ENCODE measurements around the gene NABP1. TPM values are rescaled to one million over a fixed set of nuclear protein-coding genes. Genes with fewer than 3 reads are reported as not detected.

The NABP1 gene
- total RNA-seq, 1 donor from 2014 or later = 11.3 TPM

DNA sequence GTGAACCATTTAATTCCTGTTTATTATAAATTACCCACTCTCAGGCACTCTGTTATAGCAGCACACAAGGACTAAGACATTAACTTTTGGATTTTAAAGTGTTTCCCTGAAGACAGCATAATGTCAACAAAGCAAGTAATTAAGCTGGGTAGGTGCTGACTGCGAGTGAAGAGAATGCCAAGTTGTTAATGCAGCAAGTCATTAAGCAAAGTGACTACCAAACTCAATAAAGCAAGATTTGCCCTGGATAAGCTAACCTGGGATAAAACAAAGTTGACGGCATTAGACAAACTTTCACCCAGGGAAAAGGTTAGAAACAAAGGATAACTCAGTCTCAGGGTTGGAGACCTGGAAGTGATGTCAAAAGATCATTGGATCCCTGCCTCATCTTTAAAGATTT is 28.4 kb upstream of the NABP1 start:
- no peak for DNase-seq (ENCODE audit: low read depth in 2 of 2)

- DNase-seq (ENCODE audit: low read depth in 2 of 2) = peak in 1 of 2 donors; percentile 56
Measured at GRCh38 chr2:191650896-191651773, 26.8 kb upstream of the NABP1 start.

- DNase-seq (ENCODE audit: low read depth in 2 of 2) = no peak
Measured at GRCh38 chr2:191653667-191654391, 24.1 kb upstream of the NABP1 start.

DNA sequence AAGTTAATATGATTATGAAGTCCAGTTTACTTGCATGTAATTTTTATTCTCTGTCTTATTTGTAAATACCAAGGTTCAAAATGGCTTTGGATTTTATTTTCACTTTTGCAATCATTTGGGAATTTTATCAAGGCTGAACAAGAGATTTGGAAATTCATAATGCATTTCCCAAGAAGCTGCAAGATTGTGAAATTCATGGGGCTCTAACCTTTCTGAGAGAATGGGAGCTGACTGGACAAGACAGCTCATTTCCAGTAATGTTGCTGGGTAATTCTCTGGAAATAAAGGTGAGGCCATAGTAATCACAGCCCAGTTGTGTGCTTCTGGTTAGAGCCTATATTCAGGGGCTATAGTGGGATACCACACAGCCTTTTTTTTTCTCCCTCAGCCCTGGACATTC is 21.5 kb upstream of the NABP1 start:
- no peak for DNase-seq (ENCODE audit: low read depth in 2 of 2)

GRCh38 chr2:191656792-191657191 is 21.1 kb upstream of the NABP1 start:
- DNase-seq (ENCODE audit: low read depth in 2 of 2) = no peak

DNA sequence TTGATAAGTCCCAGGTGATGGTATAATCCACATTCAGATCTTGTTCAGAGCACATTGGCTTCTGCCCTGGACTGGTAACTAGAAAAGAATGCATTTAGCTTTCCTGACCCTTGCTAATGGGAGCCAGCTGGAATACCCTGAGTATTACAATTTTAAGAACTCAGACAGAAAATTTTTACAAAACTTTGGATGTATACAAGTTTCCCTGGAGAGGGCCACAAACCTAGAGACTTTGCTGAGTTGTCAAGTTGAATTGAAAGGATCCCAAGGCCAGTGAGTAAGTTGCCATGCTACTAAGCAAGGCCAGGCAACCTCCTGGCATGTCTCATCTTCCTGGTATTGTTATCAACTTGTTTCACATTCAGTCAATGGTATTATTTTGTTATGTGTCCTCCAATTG is 20.0 kb upstream of the NABP1 start:
- peak; percentile 52 to 94 for DNase-seq (ENCODE audit: low read depth in 2 of 2)

- DNase-seq (ENCODE audit: low read depth in 2 of 2) = no peak
Measured at GRCh38 chr2:191659198-191659597, 18.7 kb upstream of the NABP1 start.

- no peak for DNase-seq (ENCODE audit: low read depth in 2 of 2)
Measured at GRCh38 chr2:191660575-191660974, 17.4 kb upstream of the NABP1 start.

GRCh38 chr2:191661097-191661924 is 16.6 kb upstream of the NABP1 start:
- DNase-seq (ENCODE audit: low read depth in 2 of 2) = no peak

DNA sequence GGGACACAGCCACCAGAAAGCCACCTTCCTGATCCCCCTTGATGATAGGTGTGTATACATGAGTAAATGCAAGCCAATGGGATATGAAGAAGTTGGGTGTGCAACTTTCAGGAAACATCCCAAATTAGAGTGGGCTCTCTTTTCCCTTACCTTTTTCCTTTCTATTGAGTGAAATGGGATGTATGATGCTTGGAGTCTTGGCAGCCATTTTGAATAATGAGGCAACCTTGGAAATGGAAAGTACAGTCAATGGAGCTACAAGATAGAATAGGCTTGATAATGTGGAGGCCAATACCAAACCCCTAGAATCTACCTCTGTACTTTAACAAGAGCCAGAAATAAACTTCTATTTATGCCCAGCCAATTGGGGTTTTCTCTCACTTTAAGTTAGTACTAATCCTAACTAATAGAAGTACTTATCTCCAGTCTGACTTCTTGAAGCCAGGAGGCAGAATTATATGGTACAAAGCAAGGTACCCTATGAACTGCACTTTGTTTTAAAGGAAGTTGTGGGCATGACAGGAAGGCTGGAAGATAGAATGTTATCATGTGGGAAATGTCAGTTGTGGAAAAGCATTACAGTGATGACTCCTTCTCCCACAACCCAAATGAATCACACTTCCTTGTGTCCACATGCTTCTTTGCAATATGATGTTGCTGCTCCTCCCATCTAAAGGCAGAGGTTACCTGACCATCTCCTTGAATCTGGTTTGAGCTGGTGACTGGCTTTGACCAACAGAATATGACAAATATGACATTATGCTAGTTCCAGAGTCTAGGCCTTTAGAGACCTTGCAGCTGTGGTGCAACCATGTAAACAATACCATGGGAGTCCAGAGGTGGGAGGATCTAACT is 12.9 kb upstream of the NABP1 start:
- peak in 1 of 2 donors; percentile 81 for DNase-seq (ENCODE audit: low read depth in 2 of 2)

- no peak for DNase-seq (ENCODE audit: low read depth in 2 of 2)
Measured at GRCh38 chr2:191666226-191666625, 11.7 kb upstream of the NABP1 start.

DNA sequence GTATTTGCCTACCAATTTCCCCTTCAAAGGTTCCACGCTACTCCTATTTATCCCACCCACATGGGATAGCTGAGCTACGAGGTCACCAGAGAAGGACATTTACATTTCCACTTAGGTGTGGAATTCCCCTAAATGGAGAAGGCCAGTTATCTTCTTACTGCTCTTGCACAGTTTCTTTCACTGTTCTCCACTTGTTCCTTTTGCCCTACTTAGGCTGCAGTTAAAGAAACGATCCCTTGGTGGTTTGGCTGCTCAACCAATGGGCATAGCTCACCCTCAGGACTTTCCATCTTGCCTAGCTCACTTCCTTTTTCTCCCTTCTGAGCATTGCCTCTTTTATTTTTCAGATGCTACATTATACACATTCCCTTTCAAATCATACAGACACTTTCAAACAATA is 11.2 kb upstream of the NABP1 start:
- no peak for DNase-seq (ENCODE audit: low read depth in 2 of 2)

GRCh38 chr2:191670076-191670475 is 7.9 kb upstream of the NABP1 start:
- no peak for DNase-seq (ENCODE audit: low read depth in 2 of 2)

DNA sequence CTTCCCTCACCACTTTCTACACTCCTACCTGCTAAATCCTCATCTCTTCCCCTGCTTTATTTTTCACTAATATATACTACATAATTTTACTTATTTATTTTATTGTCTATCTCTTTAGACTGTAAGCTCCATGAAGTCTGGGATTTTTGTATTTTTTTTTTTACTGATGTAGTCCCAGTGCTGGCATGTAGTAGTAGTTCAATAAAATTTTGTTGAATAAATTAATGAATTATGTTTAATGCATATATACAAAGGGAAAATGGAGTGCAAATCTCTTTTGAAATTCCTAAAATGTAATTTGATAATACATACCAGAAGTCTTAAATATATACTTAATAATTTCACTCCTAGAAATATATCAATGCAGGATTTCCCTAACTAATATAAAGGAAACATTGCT is 7.1 kb upstream of the NABP1 start:
- DNase-seq (ENCODE audit: low read depth in 2 of 2) = no peak

GRCh38 chr2:191675807-191676721 is 1.9 kb upstream of the NABP1 start:
- peak in 1 of 2 donors; percentile 82 for DNase-seq (ENCODE audit: low read depth in 2 of 2)

DNA sequence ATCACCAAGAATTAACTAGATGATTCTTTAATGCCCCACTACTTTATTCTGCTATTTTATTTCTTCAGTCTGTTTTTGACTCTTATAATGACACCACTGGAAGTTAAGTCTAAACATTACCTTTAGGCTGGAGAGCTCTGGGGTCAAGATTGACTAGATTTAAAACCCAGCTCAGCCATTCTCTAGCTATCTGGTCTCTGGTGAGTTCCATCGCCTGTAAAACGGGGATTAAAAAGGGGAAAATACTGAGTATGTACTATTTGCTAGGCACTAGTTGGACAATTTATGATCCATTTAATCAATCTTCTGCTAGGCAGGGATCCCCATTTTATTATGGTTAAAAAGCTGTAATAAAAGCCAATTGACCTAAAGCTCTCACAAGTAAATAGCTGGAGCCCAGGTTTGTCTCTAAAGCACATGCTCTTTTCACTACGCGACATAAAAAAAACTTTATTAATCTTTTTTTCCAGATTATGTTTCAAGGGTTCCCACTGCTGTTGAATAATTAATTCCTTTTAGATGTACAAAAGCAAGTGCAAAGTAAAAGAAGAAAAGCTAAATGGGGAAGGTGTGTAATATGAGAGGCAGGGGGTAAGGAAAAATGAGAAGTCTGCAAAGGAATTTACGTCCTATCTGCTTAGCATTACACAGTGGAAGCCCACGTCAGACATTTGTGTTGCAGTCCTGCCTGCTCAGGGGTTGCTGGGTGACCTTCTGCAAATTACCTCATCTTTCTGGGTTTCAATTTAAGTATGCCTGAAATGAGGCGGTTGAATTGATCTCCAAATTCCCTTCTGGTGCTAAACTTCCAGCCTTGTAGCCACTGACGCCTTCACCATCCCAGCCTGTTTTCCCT is 918 bp upstream of the NABP1 start:
- DNase-seq (ENCODE audit: low read depth in 2 of 2) = peak; percentile 79 to 83

DNA sequence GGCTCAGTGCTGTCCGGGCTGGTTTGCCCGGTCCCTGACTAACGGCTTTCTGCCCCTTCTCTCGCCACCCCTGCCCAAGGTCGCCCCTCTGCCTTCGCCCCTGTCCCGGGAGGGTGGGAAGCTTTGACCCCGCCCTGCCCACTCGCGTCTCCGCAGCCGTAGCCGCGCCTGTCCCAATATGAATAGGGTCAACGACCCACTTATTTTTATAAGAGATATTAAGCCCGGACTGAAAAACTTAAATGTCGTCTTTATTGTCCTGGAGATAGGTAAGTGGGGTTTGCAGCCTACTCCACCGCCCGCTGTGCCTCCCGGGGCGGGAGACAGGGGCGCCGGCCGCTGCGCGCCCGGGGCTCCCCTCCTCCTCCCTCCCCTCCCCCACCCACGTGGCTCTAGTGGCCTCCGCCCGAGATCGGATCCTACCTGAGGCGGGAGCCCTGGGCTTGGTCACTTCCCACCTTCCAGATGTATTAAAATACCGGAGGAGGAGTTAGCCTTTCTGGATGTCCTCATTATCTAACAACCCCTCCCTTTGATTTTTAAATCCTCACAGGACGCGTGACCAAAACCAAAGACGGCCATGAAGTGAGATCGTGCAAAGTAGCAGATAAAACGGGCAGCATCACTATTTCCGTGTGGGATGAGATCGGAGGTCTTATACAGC is 633 bp downstream of the NABP1 start:
- DNase-seq (ENCODE audit: low read depth in 2 of 2) = peak; percentile 41 to 58
